ENCODE results near the gene LRAT.

Gene LRAT

DNA sequence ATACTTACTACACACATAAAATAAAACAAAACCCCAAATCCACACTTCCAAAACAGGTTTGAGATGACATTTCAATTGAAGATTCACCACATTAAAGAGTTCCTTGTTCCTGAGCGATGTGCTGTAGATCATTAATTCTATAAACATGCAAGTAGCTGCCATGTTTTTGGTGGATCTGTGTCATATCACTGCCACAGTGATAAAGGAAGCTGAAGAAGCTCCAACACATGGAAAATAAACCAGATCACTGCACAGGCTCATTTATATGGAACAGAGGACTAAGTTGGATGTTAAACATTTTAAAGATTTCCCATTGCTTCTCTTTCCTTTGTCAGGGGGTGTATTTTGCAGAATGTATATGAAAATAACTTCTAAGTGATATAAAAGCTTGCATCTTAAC is 34.5 kb downstream of the LRAT start:
- no peak for DNase-seq

DNA sequence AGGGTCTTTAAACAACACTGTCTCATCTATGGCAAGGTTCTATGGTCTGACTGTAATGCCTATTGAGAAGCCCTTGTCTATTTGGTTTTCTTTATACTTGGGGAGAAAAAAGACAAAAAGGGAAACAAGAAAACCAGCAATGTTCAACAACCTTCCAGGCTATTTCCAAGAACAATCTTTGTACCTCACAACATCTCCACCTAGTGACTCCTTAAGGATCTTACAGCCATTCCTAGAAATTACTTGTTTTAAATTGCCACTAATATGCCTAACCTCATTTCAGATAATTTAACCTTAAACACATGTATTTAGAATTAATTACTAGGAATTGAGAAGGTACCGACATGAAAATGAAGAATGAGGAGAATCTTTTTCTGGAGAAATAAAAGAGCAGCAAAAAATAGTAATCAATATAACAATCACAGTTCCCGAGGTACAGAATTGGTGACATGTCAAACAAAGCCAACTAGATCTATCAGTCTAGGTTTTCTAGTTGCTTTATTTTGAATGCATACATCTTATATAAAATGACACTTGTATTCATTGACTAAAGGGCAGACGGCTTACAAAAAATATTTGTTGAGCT is 35.7 kb downstream of the LRAT start:
- peak; percentile 44 for DNase-seq

DNA sequence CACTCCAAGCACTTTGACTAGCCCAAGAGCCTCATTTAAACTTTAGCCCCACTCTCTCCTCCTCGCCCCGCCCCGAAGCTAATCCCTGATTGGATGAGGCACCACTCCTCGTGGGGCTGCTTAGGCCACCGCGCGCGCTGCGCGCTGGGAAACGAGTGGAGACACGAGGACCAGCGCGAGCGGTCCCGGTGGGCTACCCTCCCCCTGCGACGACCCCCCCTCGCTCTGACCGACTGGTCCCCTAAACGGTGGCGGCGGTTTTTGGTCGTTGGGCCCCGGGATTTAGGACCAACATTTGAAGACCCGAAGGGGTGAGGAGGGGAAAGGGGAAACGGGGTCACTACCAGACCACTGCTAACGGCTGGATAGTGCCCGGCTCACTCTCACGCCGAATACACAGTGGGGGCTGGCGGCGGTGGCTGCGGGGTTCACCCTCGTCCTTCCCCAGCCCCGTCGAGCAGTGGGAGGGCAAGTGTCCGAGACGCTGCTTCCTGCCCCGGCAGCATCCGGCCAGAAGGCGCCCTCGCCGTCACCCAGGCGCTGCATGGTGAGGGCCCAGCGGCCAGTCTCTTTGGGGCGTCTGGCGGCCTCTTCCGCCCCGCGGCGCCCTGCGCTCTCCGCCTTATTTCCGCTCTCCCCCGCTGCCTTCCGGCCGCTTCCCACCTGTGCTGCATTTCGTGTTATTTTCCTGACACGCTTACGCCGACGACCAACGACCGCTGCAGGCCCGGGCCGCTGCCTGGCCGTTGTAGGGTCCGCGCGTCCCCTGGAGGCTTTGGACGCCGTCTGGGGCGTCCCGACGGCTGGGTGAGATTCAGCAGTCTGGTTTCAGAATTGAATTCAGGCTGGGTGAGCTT is 37.6 kb downstream of the LRAT start, which contains the start of gene RBM46:
Gene RBM46, plus strand, starts transcription at position 147 of the 857 bp plus-strand sequence. CDS start 15,481 bp downstream, outside the sequence.
- no peak for DNase-seq

DNA sequence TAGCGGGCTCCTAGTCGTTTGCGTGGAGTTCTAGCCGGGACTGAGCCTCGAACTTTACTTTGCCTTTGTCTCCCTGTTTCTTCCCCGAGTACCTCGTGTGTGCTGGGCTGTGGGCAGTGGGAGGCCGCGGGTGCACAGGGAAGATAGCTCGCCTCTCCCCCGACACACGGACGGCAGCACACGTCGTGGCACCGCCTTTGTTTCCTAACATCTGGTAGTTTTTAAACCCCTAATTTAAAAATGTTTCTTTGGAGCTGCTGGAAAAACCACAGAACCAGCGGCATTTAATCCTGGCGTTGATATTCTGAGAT is 38.1 kb downstream of the LRAT start:
- DNase-seq: no peak
